ENCODE data around the gene PAQR5. TPM values are rescaled to one million over a fixed set of nuclear protein-coding genes. Genes with fewer than 3 reads are reported as not detected.

Gene PAQR5
- total RNA-seq, 1 donor: 1.1 TPM

DNA sequence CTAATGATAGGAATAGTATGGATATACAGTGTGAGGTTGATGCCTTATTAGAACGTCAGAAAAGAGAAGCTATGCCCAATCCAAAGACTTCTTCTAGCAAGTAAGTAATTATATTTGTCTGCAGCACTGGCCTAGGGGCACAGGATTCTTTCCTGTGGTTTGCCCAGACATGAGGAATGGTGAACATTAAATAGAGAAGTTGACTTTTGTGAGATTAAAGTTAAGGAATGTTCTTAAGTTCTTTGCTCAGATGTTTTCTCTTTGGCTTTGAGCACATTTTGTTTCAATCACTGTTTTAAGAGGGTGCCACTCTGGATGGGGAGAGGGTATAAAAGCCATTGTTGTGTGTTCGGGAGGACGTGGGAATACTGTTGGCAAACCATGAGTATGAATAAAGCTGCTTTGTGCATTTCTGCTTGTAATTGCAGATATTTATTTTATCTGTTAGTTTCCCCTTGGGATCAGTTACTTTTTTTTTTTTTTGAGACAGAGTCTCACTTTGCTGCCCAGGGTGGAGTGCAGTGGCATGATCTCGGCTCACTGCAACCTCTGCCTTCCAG is 123.7 kb downstream of the PAQR5 start:
- H4K20me1 ChIP-seq (ENCODE audit: insufficient read depth, low read length): peaks cover 5% of the 10 kb centered on the region
- peaks cover 45% of the 10 kb centered on the region for H3K79me2 ChIP-seq (ENCODE audit: insufficient read depth, low read length)
- DNase-seq (ENCODE audit: insufficient read length, low spot score, missing footprints): no peak
- peaks cover 31% of the 10 kb centered on the region for H3K4me1 ChIP-seq (ENCODE audit: insufficient read depth, low read length)
- H3K4me3 ChIP-seq (ENCODE audit: insufficient read depth, low read length): no peak overlapping the region
- H2AFZ ChIP-seq (ENCODE audit: low read length): no peak overlapping the region
- H3K36me3 ChIP-seq (ENCODE audit: insufficient read depth, low read length): peaks cover 63% of the 10 kb centered on the region
- H3K4me2 ChIP-seq (ENCODE audit: insufficient read depth, low read length): no peak overlapping the region
- TF ChIP-seq, protein P1, sequence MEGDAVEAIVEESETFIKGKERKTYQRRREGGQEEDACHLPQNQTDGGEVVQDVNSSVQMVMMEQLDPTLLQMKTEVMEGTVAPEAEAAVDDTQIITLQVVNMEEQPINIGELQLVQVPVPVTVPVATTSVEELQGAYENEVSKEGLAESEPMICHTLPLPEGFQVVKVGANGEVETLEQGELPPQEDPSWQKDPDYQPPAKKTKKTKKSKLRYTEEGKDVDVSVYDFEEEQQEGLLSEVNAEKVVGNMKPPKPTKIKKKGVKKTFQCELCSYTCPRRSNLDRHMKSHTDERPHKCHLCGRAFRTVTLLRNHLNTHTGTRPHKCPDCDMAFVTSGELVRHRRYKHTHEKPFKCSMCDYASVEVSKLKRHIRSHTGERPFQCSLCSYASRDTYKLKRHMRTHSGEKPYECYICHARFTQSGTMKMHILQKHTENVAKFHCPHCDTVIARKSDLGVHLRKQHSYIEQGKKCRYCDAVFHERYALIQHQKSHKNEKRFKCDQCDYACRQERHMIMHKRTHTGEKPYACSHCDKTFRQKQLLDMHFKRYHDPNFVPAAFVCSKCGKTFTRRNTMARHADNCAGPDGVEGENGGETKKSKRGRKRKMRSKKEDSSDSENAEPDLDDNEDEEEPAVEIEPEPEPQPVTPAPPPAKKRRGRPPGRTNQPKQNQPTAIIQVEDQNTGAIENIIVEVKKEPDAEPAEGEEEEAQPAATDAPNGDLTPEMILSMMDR (IDR thresholded peaks at IDR 0.05; ENCODE audit: extremely low read depth, low read depth, low read length): no peak
- no peaks in the 10 kb centered on the region for H3K9me3 ChIP-seq (ENCODE audit: low read depth, low read length)
- no peak overlapping the region for H3K27ac ChIP-seq (ENCODE audit: low read depth, low read length)
- H3K27me3 ChIP-seq (ENCODE audit: insufficient read depth, low read length): no peaks in the 10 kb centered on the region

DNA sequence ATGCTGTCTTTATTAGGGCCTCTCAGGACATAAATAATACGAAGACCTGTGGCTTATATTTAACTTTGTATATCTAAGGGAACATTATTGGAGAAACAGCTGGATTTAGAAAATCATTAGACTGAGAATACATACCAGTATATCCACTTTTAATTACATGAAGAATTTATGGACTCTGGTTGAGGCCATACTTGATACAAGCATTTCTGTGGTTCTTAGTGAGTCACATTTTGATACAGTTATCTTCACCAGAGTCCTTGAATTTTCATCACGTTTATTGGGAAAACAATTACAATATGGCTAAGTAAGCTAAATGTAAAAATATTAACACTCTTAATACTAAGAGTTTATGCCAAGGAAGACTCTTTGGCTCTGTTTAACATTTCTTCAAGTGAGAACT is 125.3 kb downstream of the PAQR5 start:
- Histone ChIP-seq H3K27ac (ENCODE audit: low read depth, low read length) (no peak overlapping the region), H2AFZ (ENCODE audit: low read length) (no peak overlapping the region), H3K27me3 (ENCODE audit: insufficient read depth, low read length) (no peaks in the 10 kb centered on the region), H4K20me1 (ENCODE audit: insufficient read depth, low read length) (no peaks in the 10 kb centered on the region), H3K4me2 (ENCODE audit: insufficient read depth, low read length) (no peak overlapping the region), H3K79me2 (ENCODE audit: insufficient read depth, low read length) (peaks cover 30% of the 10 kb centered on the region), H3K4me1 (ENCODE audit: insufficient read depth, low read length) (peaks cover 22% of the 10 kb centered on the region), H3K9me3 (ENCODE audit: low read depth, low read length) (no peaks in the 10 kb centered on the region), H3K4me3 (ENCODE audit: insufficient read depth, low read length) (no peak overlapping the region), H3K36me3 (ENCODE audit: insufficient read depth, low read length) (peaks cover 70% of the 10 kb centered on the region)
- TF ChIP-seq, protein P1 (IDR thresholded peaks at IDR 0.05; ENCODE audit: extremely low read depth, low read depth, low read length): no peak
- no peak for DNase-seq (ENCODE audit: insufficient read length, low spot score, missing footprints)

DNA sequence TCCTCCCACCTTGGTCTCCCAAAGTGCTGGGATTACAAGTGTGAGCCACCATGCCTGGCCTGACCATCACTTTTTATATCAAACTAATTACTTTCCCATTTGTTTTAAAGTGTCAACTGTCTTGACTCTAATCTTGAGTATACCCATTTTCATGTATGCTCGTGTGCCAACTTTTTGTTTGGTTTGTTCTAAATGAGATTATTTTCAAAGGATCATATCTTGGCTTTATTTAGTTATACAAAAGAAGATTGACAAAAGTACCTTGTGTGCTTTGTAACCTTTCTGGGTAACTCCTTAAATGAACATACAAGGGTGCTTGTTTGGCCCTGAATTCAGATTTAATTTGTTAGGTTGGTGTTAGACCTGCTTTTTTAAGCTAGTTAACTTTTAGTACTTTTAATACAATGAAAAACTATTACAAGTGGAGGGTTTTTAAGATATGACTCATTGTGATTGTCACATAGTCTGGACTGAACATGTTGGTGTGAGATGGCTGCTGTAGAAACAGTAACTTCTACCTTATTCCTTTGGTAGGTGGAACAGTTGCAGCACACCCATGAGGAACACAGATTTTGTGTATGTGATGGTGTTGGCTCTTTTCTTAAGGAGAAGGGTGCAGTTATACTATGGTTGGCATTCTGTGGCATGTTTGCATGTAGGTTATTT is 126.2 kb downstream of the PAQR5 start:
- Histone ChIP-seq H3K36me3 (ENCODE audit: insufficient read depth, low read length) (peaks cover 66% of the 10 kb centered on the region), H3K79me2 (ENCODE audit: insufficient read depth, low read length) (peaks cover 24% of the 10 kb centered on the region), H3K9me3 (ENCODE audit: low read depth, low read length) (no peaks in the 10 kb centered on the region), H3K27ac (ENCODE audit: low read depth, low read length) (no peak overlapping the region), H3K4me2 (ENCODE audit: insufficient read depth, low read length) (no peak overlapping the region), H3K27me3 (ENCODE audit: insufficient read depth, low read length) (no peaks in the 10 kb centered on the region), H4K20me1 (ENCODE audit: insufficient read depth, low read length) (no peaks in the 10 kb centered on the region), H2AFZ (ENCODE audit: low read length) (peak overlapping the region; percentile 6), H3K4me3 (ENCODE audit: insufficient read depth, low read length) (no peak overlapping the region), H3K4me1 (ENCODE audit: insufficient read depth, low read length) (peaks cover 22% of the 10 kb centered on the region)
- TF ChIP-seq, protein P1 (IDR thresholded peaks at IDR 0.05; ENCODE audit: extremely low read depth, low read depth, low read length): no peak
- no peak for DNase-seq (ENCODE audit: insufficient read length, low spot score, missing footprints)

DNA sequence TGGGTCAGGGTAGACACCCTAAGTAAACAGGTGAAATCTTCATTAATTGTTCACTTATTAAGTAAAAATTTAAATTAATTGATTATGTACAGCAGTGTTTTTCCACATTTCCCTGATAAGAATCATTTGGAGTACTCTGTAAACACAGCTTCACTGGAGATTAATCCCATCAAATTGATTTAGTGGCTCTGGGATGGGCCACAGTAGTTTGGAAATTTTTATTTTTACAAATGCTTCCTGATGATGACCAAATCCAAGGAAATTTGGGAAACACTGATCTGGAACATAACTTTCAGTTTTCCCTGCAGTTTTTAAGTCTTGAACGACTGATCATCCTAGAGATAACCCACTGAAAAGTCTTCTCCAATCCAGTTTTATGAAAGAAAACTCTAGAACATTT is 135.1 kb downstream of the PAQR5 start:
- Histone ChIP-seq H3K27ac (ENCODE audit: low read depth, low read length) (no peak overlapping the region), H3K27me3 (ENCODE audit: insufficient read depth, low read length) (no peaks in the 10 kb centered on the region), H3K4me2 (ENCODE audit: insufficient read depth, low read length) (no peak overlapping the region), H3K36me3 (ENCODE audit: insufficient read depth, low read length) (peaks cover 60% of the 10 kb centered on the region), H3K4me3 (ENCODE audit: insufficient read depth, low read length) (no peak overlapping the region), H3K9me3 (ENCODE audit: low read depth, low read length) (no peaks in the 10 kb centered on the region), H3K4me1 (ENCODE audit: insufficient read depth, low read length) (no peaks in the 10 kb centered on the region), H4K20me1 (ENCODE audit: insufficient read depth, low read length) (no peaks in the 10 kb centered on the region), H2AFZ (ENCODE audit: low read length) (no peak overlapping the region), H3K79me2 (ENCODE audit: insufficient read depth, low read length) (peaks cover 31% of the 10 kb centered on the region)
- TF ChIP-seq, protein P1 (IDR thresholded peaks at IDR 0.05; ENCODE audit: extremely low read depth, low read depth, low read length): no peak
- no peak for DNase-seq (ENCODE audit: insufficient read length, low spot score, missing footprints)
